ENCODE results near the gene ZBTB17.

The ZBTB17 gene

DNA sequence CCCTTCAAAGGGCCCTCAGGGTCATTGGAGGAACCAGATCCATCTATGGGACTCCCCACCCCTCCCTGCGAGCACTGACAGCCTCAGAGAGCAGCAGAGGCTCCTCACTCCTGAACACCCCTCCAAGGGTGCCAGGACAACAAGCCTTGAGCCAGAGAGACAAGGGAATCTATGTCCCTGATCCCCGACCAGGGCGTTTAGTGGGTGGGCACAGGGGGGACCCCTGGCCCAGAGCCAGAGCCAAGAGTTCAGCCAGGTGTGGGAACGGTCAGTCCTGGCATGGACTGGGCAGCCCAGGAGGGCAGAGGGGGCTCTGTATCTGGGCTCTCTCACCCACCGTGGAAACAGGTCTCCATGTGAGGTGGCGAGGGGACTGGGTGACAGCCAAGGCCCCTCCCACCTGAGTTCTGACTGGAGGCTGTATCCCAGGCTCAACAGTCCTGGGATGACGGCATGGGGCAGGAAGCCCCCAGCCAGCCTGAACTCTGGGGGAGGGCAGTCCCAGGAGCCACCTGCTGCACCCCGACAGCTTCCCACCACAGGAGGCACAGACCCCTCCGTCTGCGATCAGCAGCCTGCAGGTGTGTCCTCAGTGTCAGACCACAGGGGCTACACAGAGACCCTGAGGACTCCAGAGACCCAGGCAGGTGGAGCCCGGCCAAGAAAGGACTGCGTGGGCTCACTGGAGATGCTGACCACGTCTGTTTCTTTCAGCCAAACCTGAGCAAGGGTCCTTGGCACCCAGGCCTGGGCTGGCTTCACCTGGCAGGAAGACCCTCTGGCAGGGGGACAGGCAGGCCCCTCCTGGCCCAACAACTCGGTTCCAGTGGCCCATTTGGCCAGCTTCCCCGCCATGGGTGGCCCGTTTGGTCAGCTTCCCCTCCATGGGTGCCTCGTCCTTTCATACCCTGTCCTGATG, 16.9 kb upstream of the ZBTB17 start:
- no peak overlapping the region for H3K4me3 Mint-ChIP-seq
- H3K27ac Mint-ChIP-seq: no peak overlapping the region
- peaks cover 5% of the 10 kb centered on the region for H3K27me3 Mint-ChIP-seq (ENCODE audit: low read depth, poor library complexity)

GRCh38 chr1:15992187-15992553, 16.3 kb upstream of the ZBTB17 start:
- Mint-ChIP-seq H3K4me3 (no peak overlapping the region), H3K36me3 (ENCODE audit: low read depth) (no peaks in the 10 kb centered on the region), H3K27me3 (ENCODE audit: low read depth, poor library complexity) (peaks cover 9% of the 10 kb centered on the region), H3K4me1 (no peaks in the 10 kb centered on the region), H3K27ac (no peak overlapping the region), H3K9me3 (no peaks in the 10 kb centered on the region)
- no peak for DNase-seq
- TF ChIP-seq CTCF (IDR thresholded peaks at IDR 0.05): no peak

More for the DNA sequence above, 16.9 kb upstream of the ZBTB17 start:
- TF ChIP-seq CTCF (IDR thresholded peaks at IDR 0.05): no peak
- no peak for DNase-seq
- Mint-ChIP-seq H3K9me3 (no peaks in the 10 kb centered on the region), H3K4me1 (no peaks in the 10 kb centered on the region), H3K36me3 (ENCODE audit: low read depth) (no peaks in the 10 kb centered on the region)

- Mint-ChIP-seq H3K27me3 (ENCODE audit: low read depth, poor library complexity) (peaks cover 9% of the 10 kb centered on the region), H3K4me3 (no peak overlapping the region), H3K9me3 (no peaks in the 10 kb centered on the region), H3K4me1 (no peaks in the 10 kb centered on the region), H3K36me3 (ENCODE audit: low read depth) (no peaks in the 10 kb centered on the region), H3K27ac (no peak overlapping the region)
- no peak for DNase-seq
- TF ChIP-seq CTCF (IDR thresholded peaks at IDR 0.05): no peak
Measured at GRCh38 chr1:15991427-15992186, 15.7 kb upstream of the ZBTB17 start.

DNA sequence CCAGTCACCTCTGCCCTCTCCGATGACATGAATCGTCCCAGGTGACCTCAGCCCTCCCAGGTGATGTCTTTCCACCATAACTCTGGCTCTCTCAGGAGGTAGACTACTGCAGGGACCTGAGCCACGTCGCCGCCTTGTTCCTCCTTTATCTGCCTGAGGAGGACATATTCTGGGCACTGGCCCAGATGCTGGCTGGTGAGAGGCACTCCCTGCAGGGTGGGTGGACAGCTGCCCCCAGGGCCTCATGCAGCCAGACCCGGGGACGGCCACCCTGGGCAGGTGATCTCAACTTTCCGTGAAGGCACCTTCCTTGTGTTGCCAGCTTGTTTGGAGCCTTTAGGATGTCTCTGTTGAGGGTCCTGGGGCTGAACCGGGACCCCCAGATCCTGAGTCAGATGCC, 13.9 kb upstream of the ZBTB17 start:
- Mint-ChIP-seq H3K4me3 (no peak overlapping the region), H3K4me1 (no peaks in the 10 kb centered on the region), H3K27ac (no peak overlapping the region), H3K36me3 (ENCODE audit: low read depth) (no peaks in the 10 kb centered on the region), H3K27me3 (ENCODE audit: low read depth, poor library complexity) (peaks cover 9% of the 10 kb centered on the region), H3K9me3 (no peaks in the 10 kb centered on the region)
- no peak for TF ChIP-seq CTCF (IDR thresholded peaks at IDR 0.05)
- no peak for DNase-seq

DNA sequence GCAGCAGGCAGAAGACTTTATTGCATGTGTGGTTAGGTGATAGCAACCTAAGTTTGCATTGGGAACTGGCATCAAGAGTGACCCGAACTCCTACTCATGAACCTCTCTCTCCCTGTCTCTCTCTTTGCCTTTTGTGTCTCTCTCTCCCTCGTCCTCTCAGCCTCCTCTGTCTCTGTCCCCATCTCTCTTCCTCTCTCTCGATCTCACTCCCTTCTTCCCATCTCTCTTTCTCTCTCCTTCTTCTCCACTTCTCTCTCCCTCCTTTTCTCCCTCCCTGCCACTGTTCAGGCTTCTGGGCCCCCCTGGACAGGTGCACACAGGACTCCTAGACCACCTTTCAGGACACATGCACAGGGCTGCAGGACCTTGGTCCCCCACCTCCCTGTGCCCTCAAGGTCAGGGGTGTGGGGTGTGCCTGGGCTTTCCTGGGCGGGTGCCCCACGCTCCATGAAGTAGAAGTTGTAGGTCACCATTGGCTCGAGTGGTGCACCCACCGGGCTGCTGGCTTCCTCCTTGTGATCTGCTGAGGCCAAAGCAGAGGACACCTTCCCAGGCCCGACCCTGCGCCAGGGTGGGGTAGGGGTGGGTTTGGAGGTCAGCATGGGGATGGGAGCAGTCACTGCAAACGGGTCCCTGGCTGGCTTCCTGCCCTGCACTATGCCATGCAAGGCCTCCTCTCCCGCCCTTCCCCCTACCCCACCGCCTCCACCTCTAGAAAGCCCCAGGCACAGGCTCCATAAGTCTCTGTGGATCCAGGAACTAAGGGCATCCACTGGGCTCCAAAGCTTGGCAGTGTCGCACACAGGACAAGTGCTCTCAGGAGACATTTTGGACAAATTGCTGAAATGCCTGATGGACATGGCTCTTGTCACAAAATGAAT, 13.2 kb upstream of the ZBTB17 start:
- no peak for TF ChIP-seq CTCF (IDR thresholded peaks at IDR 0.05)
- Mint-ChIP-seq H3K27me3 (ENCODE audit: low read depth, poor library complexity) (peaks cover 9% of the 10 kb centered on the region), H3K4me1 (no peaks in the 10 kb centered on the region), H3K4me3 (no peak overlapping the region), H3K27ac (no peak overlapping the region), H3K36me3 (ENCODE audit: low read depth) (no peaks in the 10 kb centered on the region), H3K9me3 (no peaks in the 10 kb centered on the region)
- no peak for DNase-seq

Measured in nephron progenitor cell (in vitro differentiated cells).